Memory B cell (primary cell): ENCODE results near the gene TRANK1.
A peak's percentile ranks its signal among the peaks of the same experiment; 100 is the strongest.
"Not testable (repeated sequence)": the region's sequence is repeated elsewhere in the genome, so short reads cannot be mapped to it uniquely, and the experiment has no call there.

ENCODE experiments used
- ATAC-seq: fragments of 150-1000 bp; cut with Tn5 transposase; 2 replicates; pipeline ENCODE4 v1.10.0; 2021; ENCODE audit warnings: low read depth, mild to moderate bottlenecking, moderate library complexity
- DNase-seq, 2 donors: peaks; one replicate each; pipeline ENCODE4 v3.0.0; 2022; ENCODE audit warnings: low spot score in 2 of 2
- H3K27ac Mint-ChIP-seq: one replicate; pipeline ENCODE4 v1.8.0; 2022; ENCODE audit warnings: mild to moderate bottlenecking, moderate library complexity, mixed read lengths
- H3K27me3 Mint-ChIP-seq: one replicate; pipeline ENCODE4 v1.8.0; 2022; ENCODE audit warnings: mixed read lengths
- H3K36me3 Mint-ChIP-seq: one replicate; pipeline ENCODE4 v1.8.0; 2022; ENCODE audit warnings: mild to moderate bottlenecking, mixed read lengths
- H3K4me1 Mint-ChIP-seq: one replicate; pipeline ENCODE4 v1.8.0; 2022; ENCODE audit warnings: mixed read lengths
- H3K4me3 Mint-ChIP-seq: one replicate; pipeline ENCODE4 v1.8.0; 2022; ENCODE audit warnings: mild to moderate bottlenecking, moderate library complexity, mixed read lengths
- H3K9me3 Mint-ChIP-seq: one replicate; pipeline ENCODE4 v1.8.0; 2022; ENCODE audit warnings: mixed read lengths

TRANK1 gene

DNA sequence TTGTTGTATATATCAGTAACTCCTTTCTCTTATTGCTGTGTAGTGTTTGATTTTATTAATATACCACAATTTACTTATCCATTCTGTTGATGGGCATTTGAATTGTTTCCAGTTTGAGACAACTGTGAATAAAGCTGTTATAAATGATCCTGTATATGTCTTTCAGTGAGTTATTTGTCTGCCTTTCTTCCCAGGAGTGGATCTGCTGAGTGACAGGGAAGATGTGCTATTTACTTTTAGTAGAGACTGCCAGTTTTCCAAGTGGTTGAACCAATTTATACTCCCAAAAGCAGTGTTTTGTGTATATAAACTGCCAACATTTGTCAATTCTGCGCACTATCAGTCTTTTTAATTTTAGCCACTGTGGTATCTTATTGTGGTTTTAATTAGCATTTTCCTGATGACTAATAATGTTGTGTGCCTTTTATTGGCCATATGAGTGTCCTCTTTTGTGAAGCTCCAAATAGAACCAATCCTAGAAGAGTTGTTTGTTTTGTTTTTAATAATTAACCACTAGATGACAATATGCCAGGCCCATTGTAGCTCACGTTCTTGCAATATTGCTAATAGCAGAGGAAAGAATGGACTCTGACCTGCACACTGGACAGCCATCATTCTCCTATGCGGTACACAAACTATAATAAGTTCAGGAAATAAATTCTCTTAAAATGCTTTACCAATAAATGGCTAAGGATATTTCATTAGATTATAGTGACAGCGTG, 25.3 kb downstream of the TRANK1 start:
- Mint-ChIP-seq H3K36me3 (peaks cover 10% of the 10 kb centered on the region), H3K27ac (no peak overlapping the region), H3K9me3 (peaks cover 8% of the 10 kb centered on the region), H3K27me3 (no peaks in the 10 kb centered on the region), H3K4me3 (no peak overlapping the region), H3K4me1 (peaks cover 43% of the 10 kb centered on the region)
- ATAC-seq, result no peak
- no peak for DNase-seq

DNA sequence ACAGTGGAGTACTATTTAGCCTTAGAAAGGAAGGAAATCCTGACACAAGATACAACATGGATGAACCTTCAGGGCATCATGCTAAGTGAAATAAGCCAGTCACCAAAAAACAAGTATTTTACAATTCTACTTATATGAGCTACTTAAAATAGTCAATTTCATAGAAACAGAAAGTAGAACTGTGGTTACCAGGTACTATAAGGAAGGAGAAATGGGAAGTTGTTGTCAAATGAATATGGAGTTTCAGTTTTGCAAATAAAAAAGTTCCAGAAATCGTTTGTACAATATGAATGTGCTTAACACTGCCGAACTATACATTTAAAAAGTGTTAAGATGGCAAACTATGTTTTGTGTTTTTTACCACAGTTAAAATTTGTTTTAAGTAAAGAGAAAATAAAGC, 26.8 kb downstream of the TRANK1 start:
- Mint-ChIP-seq H3K36me3 (peaks cover 10% of the 10 kb centered on the region), H3K9me3 (peaks cover 8% of the 10 kb centered on the region), H3K27ac (peak overlapping the region; percentile 87), H3K27me3 (no peaks in the 10 kb centered on the region), H3K4me3 (peak overlapping the region; percentile 91), H3K4me1 (peaks cover 36% of the 10 kb centered on the region)
- peak; percentile 85 for ATAC-seq
- no peak for DNase-seq

DNA sequence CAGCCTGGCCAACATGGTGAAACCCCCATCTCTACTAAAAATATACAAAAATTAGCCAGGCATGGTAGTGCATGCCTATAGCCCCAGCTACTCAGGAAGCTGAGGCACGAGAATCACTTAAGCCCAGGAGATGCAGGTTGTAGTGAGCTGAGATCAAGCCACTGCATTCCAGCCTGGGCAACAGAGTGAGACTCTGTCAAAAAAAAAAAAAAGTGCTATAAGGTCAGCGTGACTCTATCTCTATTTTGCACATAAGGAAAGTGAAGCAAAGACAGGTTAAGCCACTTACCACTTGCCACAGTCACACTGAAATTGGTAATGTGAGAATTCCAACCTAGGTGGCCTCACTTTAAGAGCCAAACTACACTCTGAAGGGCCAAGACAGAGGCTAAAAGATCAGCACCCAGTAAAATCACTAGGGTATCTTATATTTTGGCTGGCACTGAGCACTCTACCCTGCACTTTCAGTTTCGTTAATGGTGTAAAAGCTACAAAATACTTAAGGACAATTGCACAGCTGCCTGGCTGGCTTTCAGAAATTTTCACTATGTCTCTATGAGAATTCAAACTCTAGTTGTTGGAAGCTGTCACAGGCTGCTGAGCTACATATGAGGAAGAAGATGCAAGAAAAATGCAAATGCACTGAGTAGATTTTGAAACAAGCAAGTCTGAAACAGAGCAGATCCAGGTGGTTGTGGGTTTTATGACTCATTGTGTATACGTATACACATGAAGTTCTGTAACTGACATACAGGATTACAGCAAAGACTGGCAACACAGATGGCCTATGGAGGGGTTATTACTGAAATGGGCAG, 32.7 kb downstream of the TRANK1 start:
- peaks cover 38% of the 10 kb centered on the region for H3K4me1 Mint-ChIP-seq
- no peaks in the 10 kb centered on the region for H3K9me3 Mint-ChIP-seq
- no peaks in the 10 kb centered on the region for H3K27me3 Mint-ChIP-seq
- H3K27ac Mint-ChIP-seq, result peak overlapping the region; percentile 95
- no peaks in the 10 kb centered on the region for H3K36me3 Mint-ChIP-seq
- peak overlapping the region; percentile 17 for H3K4me3 Mint-ChIP-seq
- ATAC-seq (peak; percentile 88), DNase-seq (peak in 1 of 2 donors; percentile 70)

DNA sequence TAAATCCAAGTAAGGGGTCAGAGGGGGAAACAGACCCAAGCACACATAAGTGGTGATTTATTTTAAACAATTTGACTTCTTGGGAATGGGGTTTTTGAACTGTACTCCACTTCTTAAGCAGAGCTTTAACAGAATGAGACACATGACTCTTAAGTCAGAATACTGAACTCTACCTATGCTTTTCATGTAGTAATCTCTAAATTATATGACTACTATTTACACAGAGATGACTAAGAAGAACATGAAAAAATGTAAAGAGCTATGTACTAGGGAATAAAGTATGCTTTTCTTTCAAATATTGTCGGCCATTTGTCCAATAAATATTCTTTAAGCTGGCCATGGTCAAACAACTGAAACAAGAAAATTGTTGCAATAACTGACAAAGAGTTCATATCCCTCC, 35.2 kb downstream of the TRANK1 start:
- H3K36me3 Mint-ChIP-seq, result peaks cover 8% of the 10 kb centered on the region
- ATAC-seq (no peak), DNase-seq (no peak)
- no peaks in the 10 kb centered on the region for H3K9me3 Mint-ChIP-seq
- H3K4me1 Mint-ChIP-seq, result peaks cover 51% of the 10 kb centered on the region
- no peak overlapping the region for H3K4me3 Mint-ChIP-seq
- H3K27ac Mint-ChIP-seq, result peak overlapping the region; percentile 94
- H3K27me3 Mint-ChIP-seq, result no peaks in the 10 kb centered on the region

DNA sequence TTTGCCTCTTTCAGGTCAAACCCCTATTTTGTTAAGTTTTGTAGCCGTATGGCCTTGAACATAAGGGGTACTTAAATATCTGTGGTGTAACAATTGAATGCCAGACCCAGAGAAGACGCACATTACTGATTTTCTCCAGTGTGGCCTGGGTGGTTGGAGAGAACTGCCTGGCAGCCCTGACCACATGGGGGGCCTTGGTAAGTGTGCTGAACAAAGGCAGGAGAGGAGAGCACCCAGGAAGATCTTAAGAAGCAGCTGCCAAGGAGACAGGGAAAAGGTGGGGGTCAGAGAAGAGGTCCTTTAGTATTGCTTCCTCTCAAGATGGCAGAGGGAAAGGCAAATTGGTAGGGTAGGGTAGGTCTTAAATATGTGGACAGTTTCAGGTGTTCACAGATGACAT, 35.7 kb downstream of the TRANK1 start:
- H3K27me3 Mint-ChIP-seq, result no peaks in the 10 kb centered on the region
- ATAC-seq (no peak), DNase-seq (no peak)
- peaks cover 8% of the 10 kb centered on the region for H3K36me3 Mint-ChIP-seq
- H3K4me1 Mint-ChIP-seq, result peaks cover 51% of the 10 kb centered on the region
- H3K4me3 Mint-ChIP-seq, result peak overlapping the region; percentile 89
- H3K9me3 Mint-ChIP-seq, result no peaks in the 10 kb centered on the region
- peak overlapping the region; percentile 94 for H3K27ac Mint-ChIP-seq

DNA sequence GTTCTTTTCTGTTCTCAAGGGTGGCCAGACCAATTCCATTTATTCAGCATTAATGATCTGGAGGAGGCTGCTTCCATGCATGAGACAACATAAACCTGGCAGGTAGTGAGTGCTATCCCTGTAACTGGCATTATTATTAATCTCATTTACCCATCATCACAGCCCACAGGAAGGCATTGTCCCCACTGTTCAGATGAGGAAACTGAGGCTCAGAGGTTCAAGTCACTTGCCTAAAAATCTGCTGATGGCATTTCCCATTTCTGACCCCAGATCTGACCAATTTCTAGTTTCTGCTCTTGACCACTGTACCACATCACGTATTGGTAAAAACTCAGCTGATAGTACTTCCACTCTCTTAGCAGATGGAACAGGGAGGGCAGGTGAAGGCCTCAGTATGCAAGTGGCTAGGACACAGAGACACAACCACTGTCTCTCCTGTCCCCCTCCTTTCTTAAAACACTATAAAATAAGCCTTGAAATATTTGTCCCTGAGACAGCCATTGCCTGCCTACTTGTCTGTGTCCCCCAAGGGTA, 36.1 kb downstream of the TRANK1 start:
- ATAC-seq, result no peak
- peaks cover 8% of the 10 kb centered on the region for H3K36me3 Mint-ChIP-seq

DNA sequence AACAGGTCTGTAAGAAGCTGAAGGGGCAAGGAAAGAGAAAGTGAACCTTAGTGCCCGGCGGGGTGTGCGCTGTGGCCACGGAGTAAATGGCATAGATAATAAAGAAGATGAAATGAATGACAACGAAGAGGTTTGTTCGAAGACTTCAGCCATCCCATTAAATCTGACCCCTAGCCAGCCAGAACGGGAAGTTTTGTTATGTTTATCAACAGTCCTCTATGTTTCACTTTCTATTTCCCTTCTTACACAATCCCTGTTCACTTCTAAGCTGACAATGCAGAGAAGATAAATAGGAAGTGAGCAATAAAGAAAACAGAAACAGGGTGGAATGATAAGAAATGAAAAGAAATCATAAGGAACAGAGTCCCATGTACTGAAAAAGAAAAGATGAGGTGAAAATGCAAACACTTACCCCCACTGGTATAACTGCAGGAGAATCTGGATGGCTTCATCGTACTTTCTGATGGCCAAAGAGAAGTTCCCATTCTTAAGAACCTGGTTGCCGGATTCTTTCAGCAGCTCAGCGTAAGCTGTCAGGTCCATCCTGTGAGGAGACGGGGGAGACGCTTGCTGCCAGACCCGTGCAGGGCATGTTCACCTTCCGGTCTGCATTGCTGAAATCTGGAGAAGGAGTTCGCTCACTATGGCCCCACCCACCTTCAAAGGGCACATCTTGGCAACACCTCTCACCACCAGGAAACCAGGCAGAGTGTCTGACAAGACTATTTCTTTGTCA, 36.8 kb downstream of the TRANK1 start:
- Mint-ChIP-seq H3K27ac (peak overlapping the region; percentile 94), H3K4me3 (peak overlapping the region; percentile 89), H3K9me3 (no peaks in the 10 kb centered on the region), H3K36me3 (peaks cover 13% of the 10 kb centered on the region), H3K27me3 (no peaks in the 10 kb centered on the region), H3K4me1 (peaks cover 49% of the 10 kb centered on the region)
- ATAC-seq, result peak; percentile 19
- peak in 1 of 2 donors; percentile 34 for DNase-seq

More for the DNA sequence above, 36.1 kb downstream of the TRANK1 start:
- no peak for DNase-seq
- H3K9me3 Mint-ChIP-seq, result no peaks in the 10 kb centered on the region
- no peaks in the 10 kb centered on the region for H3K27me3 Mint-ChIP-seq
- peak overlapping the region; percentile 94 for H3K27ac Mint-ChIP-seq
- H3K4me1 Mint-ChIP-seq, result peaks cover 50% of the 10 kb centered on the region
- H3K4me3 Mint-ChIP-seq, result peak overlapping the region; percentile 89

DNA sequence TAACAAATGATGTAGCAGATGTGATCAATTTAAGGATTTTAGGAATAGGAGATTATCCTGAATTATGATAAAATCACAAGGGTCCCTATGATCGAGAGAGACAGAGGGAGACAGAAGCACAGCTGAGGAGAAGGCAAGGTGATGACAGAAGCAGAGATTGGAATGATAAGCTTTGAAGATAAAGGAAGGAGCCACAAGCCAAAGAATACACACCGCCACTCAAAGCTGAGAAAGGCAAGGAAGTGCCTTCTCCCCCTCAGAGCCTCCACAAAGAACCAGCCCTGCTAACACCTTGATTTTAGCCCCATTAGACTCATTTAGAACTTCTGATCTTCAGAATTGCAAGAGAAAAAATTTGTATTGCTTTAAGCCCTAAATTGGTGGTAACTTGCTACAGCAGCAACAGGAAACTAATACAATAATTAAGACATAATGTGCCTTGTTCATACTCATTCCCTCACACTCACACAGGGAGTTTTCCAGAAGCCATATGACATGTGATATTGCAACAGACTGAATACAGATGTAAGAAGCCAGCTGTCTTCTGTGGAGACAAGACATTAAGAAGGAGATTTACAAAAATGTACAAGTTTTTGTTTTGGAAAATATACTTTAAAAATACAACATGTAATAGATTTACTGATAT, 38.2 kb downstream of the TRANK1 start:
- Mint-ChIP-seq H3K27me3 (no peaks in the 10 kb centered on the region), H3K36me3 (peaks cover 19% of the 10 kb centered on the region)
- no peak for DNase-seq

DNA sequence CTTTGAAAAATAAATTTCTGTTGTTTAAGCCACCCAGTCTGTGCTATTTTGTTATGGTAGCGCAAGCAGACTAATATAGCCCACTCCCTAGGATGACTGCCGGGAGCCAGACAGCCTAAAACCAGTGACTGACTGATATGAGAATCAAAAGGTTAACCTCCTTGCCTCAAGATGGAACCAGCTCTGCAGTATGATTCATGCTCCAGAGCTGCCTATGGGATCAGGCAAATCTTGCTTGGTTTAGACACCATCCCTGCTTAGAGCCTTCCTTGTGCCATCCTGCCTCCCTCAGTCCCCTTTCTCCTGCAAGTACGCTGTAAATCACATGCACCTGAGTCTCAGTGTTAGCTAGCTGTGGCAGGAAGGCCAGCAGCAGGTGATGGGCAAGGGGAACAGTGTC, 39.3 kb downstream of the TRANK1 start:
- Mint-ChIP-seq H3K27me3 (no peaks in the 10 kb centered on the region), H3K27ac (peak overlapping the region; percentile 91), H3K4me3 (peak overlapping the region; percentile 88), H3K9me3 (no peaks in the 10 kb centered on the region), H3K36me3 (peaks cover 22% of the 10 kb centered on the region), H3K4me1 (peaks cover 51% of the 10 kb centered on the region)
- ATAC-seq, result no peak
- DNase-seq, result no peak

More for the DNA sequence above, 38.2 kb downstream of the TRANK1 start:
- Mint-ChIP-seq H3K4me3 (peak overlapping the region; percentile 88), H3K27ac (peak overlapping the region; percentile 91), H3K9me3 (no peaks in the 10 kb centered on the region), H3K4me1 (peaks cover 47% of the 10 kb centered on the region)
- ATAC-seq, result no peak

DNA sequence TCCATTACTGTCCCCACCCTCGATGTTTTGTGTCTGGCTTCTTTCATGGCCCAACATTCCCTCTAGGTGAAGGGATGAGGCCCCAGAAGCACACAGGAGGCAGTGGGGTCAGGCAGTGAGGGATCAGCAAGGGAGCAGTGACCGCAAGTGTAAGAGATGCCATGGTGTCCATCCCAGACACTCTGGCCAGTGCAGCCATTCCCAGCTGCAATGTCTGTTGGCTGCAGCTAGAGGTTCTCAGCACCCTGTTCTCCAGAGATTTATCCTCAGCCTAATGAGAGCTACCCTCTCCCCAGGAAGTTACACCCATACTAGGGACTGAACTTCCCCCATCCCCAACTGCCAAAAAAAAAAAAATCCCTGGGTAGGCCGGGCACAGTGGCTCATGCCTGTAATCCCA, 40.2 kb downstream of the TRANK1 start:
- no peak for DNase-seq
- Mint-ChIP-seq H3K27ac (peak overlapping the region; percentile 91), H3K4me3 (peak overlapping the region; percentile 88), H3K36me3 (peaks cover 26% of the 10 kb centered on the region), H3K9me3 (no peaks in the 10 kb centered on the region), H3K27me3 (no peaks in the 10 kb centered on the region), H3K4me1 (peaks cover 57% of the 10 kb centered on the region)
- ATAC-seq, result no peak

DNA sequence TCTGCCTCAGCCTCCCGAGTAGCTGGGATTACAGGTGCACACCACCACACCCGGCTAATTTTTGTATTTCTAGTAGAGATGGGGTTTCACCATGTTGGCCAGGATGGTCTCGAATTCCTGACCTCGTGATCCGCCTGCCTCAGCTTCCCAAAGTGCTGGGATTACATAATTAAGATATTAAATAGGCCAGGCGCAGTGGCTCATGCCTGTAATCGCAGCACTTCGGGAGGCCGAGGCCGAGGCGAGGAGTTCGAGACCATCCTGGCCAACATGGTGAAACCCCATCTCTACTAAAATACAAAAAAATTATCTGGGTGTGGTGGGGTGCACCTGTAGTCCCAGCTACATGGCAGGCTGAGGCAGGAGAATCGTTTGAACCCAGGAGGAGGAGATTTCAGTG, 40.8 kb downstream of the TRANK1 start:
- not testable (repeated sequence) for H3K4me3 Mint-ChIP-seq, H3K27ac Mint-ChIP-seq, ATAC-seq, H3K9me3 Mint-ChIP-seq, H3K27me3 Mint-ChIP-seq, DNase-seq
- Mint-ChIP-seq H3K36me3 (peaks cover 26% of the 10 kb centered on the region), H3K4me1 (peaks cover 55% of the 10 kb centered on the region)

DNA sequence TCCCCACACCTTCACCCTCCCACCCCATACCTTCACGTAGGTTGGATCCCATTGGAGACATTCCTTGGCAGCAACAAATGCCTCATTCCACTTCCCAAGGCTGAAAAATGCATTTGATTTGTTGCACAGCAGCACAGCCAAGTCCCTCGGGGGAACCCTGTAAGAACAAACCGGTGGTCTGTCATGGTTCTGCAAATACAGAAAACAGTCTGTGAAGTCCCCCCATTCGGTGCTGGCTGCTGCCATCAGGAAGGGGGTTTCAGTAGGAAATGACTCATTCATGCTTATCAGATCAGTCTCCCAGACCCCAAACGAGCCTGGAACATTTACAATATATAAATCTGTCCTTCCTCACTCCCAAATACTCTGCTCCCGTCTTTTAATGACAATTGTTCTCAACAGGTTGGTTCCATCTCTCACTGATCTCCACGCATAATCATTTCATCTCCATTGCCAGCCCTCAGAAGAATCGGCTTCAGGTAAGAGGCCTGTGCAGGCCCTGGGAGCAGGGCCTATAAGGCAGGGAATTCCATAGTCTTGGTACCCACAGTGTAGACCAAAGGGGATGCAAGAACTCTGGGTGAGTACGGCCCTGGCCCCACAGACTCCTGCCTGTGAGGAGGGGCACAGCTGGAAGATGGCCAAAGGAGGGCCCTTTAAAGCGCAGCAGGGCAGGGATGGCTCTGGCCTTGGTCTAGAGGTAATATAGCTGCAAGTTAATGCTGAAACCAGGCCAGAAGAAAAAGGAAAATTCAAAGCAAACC, 41.6 kb downstream of the TRANK1 start:
- H3K36me3 Mint-ChIP-seq, result peaks cover 27% of the 10 kb centered on the region
- peak; percentile 39 for ATAC-seq

DNA sequence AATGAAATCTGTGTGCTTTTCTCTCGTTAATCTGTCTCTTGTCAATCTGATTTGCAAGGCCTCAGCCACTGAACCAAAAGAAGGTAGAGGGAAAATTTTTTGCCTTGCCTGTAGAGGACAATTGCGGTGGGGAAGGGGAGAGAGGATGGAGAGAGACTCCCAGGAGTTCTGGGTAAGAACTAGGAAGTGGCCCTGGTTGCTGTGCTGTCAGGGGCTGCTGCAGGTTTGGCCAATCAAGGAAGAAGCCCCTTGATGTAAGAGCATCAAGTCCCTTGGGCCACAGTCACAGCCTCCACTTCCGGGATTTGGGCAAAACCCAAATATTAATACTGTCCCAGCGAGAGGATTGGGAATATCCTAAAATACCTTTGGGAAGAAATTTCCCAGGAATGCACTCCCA, 43.3 kb downstream of the TRANK1 start:
- Mint-ChIP-seq H3K4me3 (peak overlapping the region; percentile 27), H3K27me3 (no peaks in the 10 kb centered on the region), H3K27ac (peak overlapping the region; percentile 96), H3K9me3 (no peaks in the 10 kb centered on the region), H3K4me1 (peaks cover 50% of the 10 kb centered on the region), H3K36me3 (peaks cover 36% of the 10 kb centered on the region)
- no peak for ATAC-seq
- no peak for DNase-seq

More for the DNA sequence above, 41.6 kb downstream of the TRANK1 start:
- Mint-ChIP-seq H3K27me3 (no peaks in the 10 kb centered on the region), H3K4me3 (peak overlapping the region; percentile 36), H3K27ac (peak overlapping the region; percentile 96), H3K9me3 (no peaks in the 10 kb centered on the region), H3K4me1 (peaks cover 49% of the 10 kb centered on the region)
- no peak for DNase-seq
